GF-D8 (cell line): Measurements from ENCODE around the gene NEURL1B.

ENCODE experiments used
- DNase-seq: peaks from one replicate; lab custom pipeline; 2025; lab: John Stamatoyannopoulos, UW

Gene NEURL1B

DNA sequence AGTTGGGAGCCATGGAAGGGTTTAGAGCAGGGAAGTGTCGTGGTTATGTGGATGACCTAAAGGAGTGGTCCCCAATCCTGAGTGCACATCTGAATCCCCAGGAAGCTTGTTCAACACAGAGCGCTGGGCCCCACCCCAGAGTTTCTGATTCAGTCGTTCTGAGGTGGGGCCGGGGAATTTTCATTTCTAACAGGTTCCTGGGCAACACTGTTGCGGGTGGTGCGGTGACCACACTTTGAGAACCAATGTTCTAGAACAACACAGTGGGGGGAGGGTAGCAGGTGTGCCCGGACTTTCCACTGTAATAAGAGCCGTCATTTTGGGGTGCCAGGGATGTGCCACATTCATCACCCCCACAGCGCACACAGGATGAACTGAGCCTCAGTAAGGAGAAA lies 90.6 kb downstream of the NEURL1B start:
- no peak for DNase-seq

- DNase-seq = no peak
Observed at GRCh38 chr5:172732201-172732865, 91.3 kb downstream of the NEURL1B start.

GRCh38 chr5:172733131-172733973 lies 92.3 kb downstream of the NEURL1B start:
- DNase-seq = no peak

DNA sequence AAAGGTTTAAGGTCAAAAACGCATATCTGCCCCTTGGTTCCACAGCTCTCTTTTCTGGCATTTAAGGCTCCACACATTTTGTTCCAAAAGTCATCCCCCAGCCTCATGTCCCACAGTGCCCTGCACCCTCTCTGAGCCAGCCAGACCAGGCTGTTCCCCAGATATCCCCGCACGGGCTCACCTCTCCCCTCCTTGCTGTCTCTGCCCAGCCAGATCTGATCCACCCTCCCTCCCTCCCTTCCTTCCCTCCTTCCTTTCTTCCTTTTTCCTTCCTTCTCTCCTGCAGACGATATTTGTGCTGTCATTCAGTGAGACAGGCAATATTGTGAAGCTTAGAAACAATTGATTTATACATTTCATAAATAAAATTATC lies 92.9 kb downstream of the NEURL1B start:
- no peak for DNase-seq

GRCh38 chr5:172735141-172735831 lies 94.2 kb downstream of the NEURL1B start:
- no peak for DNase-seq

DNA sequence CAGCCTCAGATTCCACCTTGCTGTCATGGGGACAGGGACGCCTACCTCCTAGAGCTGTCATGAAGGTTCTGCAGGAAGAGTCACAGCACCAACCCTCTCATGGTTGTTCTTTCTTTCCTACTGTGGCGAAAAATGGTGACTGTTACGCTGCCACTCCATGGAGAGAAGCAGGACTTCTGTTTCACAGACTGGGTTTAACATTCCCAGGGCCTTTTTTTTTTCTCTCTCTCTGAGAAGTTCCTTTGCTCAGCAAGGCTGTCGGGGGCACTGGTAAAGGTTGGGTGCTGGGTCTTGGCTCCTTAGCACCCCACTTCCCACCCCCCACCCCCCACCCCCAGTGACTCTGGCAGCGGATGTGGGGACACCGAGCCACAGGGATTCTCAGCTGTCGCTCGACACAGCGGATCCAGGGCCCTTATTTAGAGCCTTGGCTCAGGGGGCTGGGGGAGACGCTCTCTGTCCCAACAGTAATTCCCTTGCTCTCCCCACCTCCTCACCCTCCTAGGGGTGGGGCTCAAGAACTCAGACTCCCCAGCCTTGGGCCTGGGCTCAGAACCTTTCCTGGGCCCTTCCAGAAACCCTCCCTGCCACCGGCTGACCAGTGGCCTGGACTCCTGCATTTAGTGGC lies 95.6 kb downstream of the NEURL1B start:
- no peak for DNase-seq

DNA sequence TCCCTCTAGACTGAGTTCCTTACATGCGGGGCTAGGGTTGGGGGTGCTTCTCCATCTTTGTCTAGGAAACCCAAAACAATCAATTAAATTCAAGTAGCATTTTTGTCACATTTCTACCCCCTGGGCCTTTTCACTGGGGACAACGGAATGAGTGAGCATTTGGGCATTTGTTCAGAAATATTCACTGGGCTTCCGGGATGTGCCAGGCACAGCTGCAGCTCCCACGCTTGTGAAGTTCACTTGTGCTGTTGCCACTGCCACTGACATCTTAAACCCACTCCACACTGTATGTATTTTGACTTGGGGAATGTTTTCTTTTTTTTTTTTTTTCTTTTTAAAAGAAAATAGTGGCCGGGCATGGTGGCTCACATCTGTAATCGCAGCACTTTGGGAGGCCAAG lies 98.3 kb downstream of the NEURL1B start:
- no peak for DNase-seq

- no peak for DNase-seq
Observed at GRCh38 chr5:172740428-172741205, 99.6 kb downstream of the NEURL1B start.
